ENCODE data around the gene RB1.
"Not testable (repeated sequence)": the region's sequence is repeated elsewhere in the genome, so short reads cannot be mapped to it uniquely, and the experiment has no call there.

Gene RB1

GRCh38 chr13:48448959-48449614 is 145.5 kb downstream of the RB1 start:
- no peak for DNase-seq (ENCODE audit: low read depth, low spot score)

- DNase-seq (ENCODE audit: low read depth, low spot score), result no peak
Observed at GRCh38 chr13:48449656-48450055, 146.1 kb downstream of the RB1 start.

- DNase-seq (ENCODE audit: low read depth, low spot score), result not testable (repeated sequence)
Observed at GRCh38 chr13:48451196-48451595, 147.6 kb downstream of the RB1 start.

GRCh38 chr13:48456546-48456945 is 153.0 kb downstream of the RB1 start:
- DNase-seq (ENCODE audit: low read depth, low spot score), result no peak

- DNase-seq (ENCODE audit: low read depth, low spot score), result no peak
Observed at GRCh38 chr13:48457578-48458242, 154.2 kb downstream of the RB1 start.

- no peak for DNase-seq (ENCODE audit: low read depth, low spot score)
Observed at GRCh38 chr13:48475230-48475629, 171.7 kb downstream of the RB1 start.

- DNase-seq (ENCODE audit: low read depth, low spot score), result no peak
Observed at GRCh38 chr13:48476215-48476614, 172.7 kb downstream of the RB1 start.

- DNase-seq (ENCODE audit: low read depth, low spot score), result no peak
Observed at GRCh38 chr13:48476686-48477085, 173.1 kb downstream of the RB1 start.

- DNase-seq (ENCODE audit: low read depth, low spot score), result no peak
Observed at GRCh38 chr13:48477191-48477855, 173.8 kb downstream of the RB1 start.

- DNase-seq (ENCODE audit: low read depth, low spot score), result peak; percentile 74
Observed at GRCh38 chr13:48478391-48478790, 174.8 kb downstream of the RB1 start.

GRCh38 chr13:48483575-48483974 is 180.0 kb downstream of the RB1 start:
- no peak for DNase-seq (ENCODE audit: low read depth, low spot score)

- DNase-seq (ENCODE audit: low read depth, low spot score), result no peak
Observed at GRCh38 chr13:48485432-48485831, 181.9 kb downstream of the RB1 start.

GRCh38 chr13:48486362-48486761 is 182.8 kb downstream of the RB1 start:
- DNase-seq (ENCODE audit: low read depth, low spot score), result no peak

GRCh38 chr13:48486836-48487235 is 183.3 kb downstream of the RB1 start:
- no peak for DNase-seq (ENCODE audit: low read depth, low spot score)

GRCh38 chr13:48487968-48488367 is 184.4 kb downstream of the RB1 start:
- DNase-seq (ENCODE audit: low read depth, low spot score), result no peak

GRCh38 chr13:48488995-48489394 is 185.4 kb downstream of the RB1 start:
- no peak for DNase-seq (ENCODE audit: low read depth, low spot score)

GRCh38 chr13:48489666-48490065 is 186.1 kb downstream of the RB1 start:
- no peak for DNase-seq (ENCODE audit: low read depth, low spot score)

- DNase-seq (ENCODE audit: low read depth, low spot score), result no peak
Observed at GRCh38 chr13:48490241-48490640, 186.7 kb downstream of the RB1 start.

- no peak for DNase-seq (ENCODE audit: low read depth, low spot score)
Observed at GRCh38 chr13:48491423-48492095, 188.0 kb downstream of the RB1 start.

GRCh38 chr13:48492096-48492440 is 188.5 kb downstream of the RB1 start:
- no peak for DNase-seq (ENCODE audit: low read depth, low spot score)

- peak; percentile 47 for DNase-seq (ENCODE audit: low read depth, low spot score)
Observed at GRCh38 chr13:48492470-48493065, 189.0 kb downstream of the RB1 start.

Data from brain pericyte (primary cell).